ENCODE data around the gene TFPT.
A peak's percentile ranks its signal among the peaks of the same experiment; 100 is the strongest.

Gene TFPT, protein sequence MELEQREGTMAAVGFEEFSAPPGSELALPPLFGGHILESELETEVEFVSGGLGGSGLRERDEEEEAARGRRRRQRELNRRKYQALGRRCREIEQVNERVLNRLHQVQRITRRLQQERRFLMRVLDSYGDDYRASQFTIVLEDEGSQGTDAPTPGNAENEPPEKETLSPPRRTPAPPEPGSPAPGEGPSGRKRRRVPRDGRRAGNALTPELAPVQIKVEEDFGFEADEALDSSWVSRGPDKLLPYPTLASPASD

GRCh38 chr19:54115109-54116063 lies at the start of gene TFPT, which contains the start of gene PRPF31:
TFPT (minus strand) TSS chr19:54115657; CDS start chr19:54115269, 388 bp downstream.
PRPF31 (plus strand) TSS chr19:54115754; CDS start chr19:54118279, 2,525 bp downstream.
- DNase-seq: peak; percentile 94

- no peak for DNase-seq
Measured at GRCh38 chr19:54165222-54165621, 49.8 kb upstream of the TFPT start.

DNA sequence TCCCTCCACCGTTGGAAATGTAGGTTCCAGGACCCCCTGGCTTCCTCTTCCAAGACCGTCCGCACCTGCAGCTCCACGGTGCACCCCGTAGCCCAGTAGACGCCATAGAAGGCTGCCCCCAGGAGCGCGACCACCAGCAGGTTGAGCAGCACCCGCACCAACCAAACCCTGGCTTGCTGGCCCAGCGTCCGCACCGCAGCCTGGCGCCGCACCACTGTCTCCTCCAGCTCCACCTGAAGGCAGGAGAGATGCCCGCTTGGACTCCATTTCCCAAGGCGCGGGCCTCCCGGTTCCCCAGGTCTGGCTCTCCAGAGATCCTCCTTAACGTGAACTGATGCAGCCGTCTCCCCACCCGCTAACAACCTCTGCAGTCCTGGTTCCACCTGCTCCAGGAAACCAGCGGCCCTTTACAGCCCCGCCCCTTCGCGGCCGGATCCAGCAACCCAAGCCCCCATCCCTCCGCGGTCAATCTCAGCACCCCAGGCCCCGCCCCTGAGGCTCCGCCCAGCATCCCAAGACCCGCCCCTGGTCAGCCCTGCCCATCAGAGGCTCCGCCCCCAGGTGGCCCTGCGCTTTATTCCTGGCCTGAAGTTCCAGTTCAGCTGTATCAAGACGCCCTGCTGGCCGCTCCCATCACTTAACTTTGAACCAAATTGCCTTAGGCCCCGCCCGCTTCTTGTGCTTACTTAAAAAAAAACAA lies 49.1 kb upstream of the TFPT start:
- peak; percentile 10 for DNase-seq

- no peak for DNase-seq
Measured at GRCh38 chr19:54162884-54163283, 47.4 kb upstream of the TFPT start.

GRCh38 chr19:54162241-54162805 lies 46.9 kb upstream of the TFPT start:
- peak; percentile 41 for DNase-seq

- no peak for DNase-seq
Measured at GRCh38 chr19:54160854-54161253, 45.4 kb upstream of the TFPT start.

DNA sequence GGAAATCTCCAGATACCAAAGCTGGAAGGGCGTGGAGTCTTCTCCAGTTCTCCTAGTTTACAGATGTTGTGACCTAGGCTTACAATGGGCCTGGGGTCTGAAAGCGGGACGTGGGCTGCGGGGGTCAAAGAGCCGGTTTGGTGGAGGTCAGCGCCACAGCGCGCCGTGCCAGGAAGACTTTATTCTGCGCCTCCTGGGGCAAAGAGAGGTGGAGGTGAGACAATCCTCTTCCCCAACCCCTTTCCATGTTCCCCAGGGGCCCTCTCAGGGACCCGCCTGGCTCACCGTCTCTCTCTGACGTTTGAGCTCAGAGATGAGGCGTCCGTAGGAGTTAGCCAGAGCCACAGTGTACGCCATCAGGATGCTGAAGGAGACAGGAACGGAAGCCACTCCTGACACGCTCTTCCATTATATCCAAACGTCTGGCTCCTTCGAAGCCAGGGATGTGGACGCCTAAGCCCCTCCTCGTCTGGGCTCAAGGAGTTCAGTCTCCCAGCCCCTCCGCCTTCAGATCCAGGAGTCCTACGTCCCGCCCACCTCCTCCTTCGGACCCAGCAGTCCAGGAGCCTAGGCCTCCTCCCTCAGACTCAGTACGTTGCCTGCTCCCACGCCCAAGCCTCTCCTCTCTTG lies 44.8 kb upstream of the TFPT start:
- DNase-seq: no peak

DNA sequence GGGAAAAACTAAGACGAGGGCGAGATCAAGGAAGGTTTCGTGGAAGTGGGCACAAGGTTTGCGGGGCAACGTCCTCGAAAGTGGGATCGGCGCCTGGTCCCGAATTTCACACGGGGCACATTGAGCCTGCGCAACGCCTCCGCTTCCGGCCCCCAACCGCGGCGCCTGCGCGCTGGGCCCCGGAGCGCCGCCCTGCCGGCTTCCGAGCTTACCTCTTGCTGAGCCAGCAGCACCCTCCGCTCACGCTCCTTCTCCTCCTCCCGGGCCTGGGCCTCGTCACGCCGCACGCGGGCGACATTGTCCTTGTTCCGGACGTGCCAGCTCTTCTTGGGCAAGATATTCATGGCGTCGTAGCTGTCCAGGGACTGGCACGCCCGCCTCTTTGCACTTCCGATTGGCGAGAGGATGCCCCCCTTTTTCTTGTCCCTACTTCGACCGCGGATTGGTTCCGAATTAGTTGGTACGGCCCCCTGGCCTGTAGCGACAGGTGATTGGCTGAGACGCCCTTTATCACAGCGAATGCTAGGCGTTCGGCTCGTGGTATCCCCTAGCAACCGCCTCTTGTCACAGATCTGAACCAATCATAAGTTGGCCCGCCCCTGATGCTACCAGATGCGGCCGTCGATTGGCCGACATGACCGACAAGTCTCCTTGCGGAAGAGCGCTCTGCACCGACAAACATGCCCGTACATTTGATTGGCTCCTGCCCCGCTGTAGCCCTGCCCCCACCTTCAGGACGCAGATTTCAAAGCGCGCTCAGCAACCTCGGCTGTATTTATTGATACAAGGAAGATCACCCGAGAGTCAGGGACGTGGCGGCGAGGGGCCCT lies 44.1 kb upstream of the TFPT start, which contains the start of gene LENG1:
LENG1 (minus strand) TSS at position 370 of the 830 bp plus-strand sequence; CDS start at position 344, 26 bp downstream.
- DNase-seq: peak; percentile 97

DNA sequence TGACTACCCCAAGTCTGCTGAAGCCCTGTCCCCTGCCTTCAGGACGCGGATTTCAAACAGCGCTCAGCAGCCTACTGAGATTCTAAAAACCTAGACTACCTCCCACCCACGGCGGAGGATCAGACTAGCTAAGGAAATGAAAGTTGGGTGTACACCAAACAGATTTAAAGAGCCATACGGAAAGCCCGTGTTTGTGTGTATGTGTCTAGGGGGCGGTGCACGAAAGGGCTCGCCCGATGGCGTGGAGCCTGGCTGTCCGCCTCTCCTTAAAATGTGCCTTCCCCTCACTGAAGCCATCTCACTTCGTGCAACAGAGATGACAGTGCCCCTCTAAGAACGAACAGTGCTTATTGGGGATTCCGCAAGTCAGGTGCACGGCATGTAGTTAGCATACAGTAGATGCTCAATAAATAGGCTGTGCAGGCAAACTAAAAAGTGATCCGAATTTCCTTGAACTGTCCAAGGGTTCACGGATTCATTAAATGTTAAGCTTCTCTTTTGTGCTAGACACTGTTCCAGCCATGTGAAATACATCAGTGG lies 43.4 kb upstream of the TFPT start:
- DNase-seq: no peak

GRCh38 chr19:54156953-54157352 lies 41.5 kb upstream of the TFPT start:
- DNase-seq: no peak

DNA sequence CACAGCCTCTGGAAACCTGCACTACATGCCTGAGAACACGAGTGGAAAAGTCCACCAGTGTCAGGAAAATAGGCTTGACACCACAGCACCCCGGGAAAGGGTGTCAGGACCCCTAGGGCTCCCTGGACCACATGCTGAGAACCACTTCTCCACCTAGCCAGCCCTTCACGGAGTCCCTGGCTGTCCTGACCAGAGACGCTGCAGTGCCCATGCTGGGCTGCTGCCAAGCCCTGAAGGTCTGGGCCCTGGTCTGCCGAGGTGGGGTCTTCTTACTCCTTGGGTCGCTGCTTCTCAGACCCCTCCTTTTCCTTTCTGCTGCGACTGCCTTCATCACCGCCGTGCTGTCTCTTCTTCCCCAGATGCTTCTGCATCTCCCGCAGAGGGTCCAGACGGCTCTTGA lies 41.0 kb upstream of the TFPT start:
- no peak for DNase-seq

- no peak for DNase-seq
Measured at GRCh38 chr19:54155694-54156093, 40.2 kb upstream of the TFPT start.

DNA sequence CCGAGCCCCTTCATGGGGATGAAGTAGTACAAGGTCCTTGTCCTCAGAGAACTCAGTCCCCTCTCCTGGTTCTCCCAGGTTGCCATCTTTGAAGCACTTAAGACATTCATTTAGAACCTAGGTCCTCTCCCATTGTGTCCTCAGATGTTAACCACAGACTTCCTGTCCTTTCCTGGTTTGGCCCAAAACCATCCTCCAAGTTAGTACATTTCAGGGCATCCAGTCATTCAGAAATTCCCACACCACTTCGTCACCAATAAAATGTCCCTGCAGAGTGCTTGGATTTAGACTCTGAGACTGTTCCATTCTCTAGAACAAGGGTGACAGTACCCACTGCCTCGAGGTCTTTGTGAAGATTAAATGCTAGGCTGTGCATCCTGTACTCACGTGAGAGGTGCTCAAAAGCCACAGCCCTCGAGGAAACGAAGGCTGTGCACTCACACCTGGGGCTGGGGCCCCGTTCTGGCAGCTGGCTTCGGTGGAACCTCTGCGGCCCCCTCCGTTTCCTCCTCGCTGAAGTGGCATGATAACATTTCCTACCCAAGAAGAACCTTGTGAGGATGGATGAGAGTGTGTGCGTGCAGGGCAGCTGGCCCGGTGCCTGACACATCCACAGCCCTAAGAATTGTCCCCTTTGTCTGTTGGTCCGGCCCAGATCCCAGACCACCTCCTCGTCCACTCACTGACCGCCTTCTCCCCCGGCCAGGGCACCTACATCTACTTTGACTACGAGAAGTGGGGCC lies 39.3 kb upstream of the TFPT start:
- DNase-seq: no peak

GRCh38 chr19:54153731-54154326 lies 38.4 kb upstream of the TFPT start:
- DNase-seq: no peak

GRCh38 chr19:54152878-54153524 lies 37.5 kb upstream of the TFPT start:
- DNase-seq: no peak

GRCh38 chr19:54152267-54152666 lies 36.8 kb upstream of the TFPT start:
- DNase-seq: no peak

- DNase-seq: no peak
Measured at GRCh38 chr19:54151362-54152035, 36.0 kb upstream of the TFPT start.

DNA sequence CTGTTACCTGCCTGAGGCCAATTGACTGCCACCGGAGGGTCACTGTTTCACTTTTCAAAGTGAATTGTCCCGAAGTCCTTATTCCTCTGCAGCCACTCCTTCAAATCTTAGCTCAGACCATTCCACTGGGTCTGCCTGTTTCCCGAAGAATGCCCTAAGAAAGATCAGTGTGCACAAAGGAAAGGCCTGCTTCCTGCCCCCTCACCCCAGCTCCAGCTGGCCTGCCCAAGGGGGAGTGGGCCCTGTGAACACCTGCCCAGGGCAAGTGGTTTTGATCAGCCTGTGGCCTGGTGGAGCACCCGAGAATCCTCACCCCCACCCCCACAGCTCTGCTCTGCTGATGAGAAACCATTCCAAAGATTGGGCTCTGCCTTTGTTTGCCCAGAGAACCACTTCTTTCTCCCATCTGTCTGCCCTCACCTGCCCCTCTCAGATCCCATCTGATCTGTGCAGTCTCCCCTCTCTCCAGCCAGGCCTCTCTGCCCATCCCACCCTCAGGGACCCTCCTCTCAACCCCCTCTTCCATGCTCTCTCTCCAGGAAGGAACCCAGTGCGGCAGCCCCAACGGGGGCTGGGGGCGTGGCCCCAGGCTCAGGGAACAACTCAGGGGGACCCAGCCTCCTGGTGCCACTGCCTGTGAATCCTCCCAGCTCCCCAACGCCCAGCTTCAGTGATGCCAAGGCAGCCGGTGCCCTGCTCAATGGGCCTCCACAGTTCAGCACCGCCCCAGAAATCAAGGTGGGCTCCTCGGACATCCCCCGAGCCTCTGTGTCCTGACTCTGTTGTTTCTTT lies 33.8 kb upstream of the TFPT start:
- DNase-seq: no peak
